GM12878 (cell line): ENCODE data around the gene ZNF804B. TPM values are rescaled to one million over a fixed set of nuclear protein-coding genes. Genes with fewer than 3 reads are reported as not detected.
A peak's percentile ranks its signal among the peaks of the same experiment; 100 is the strongest.

Source experiments
- ATAC-seq: fragments of 200-7000 bp; cut with Tn5 transposase; 3 replicates; pipeline ENCODE4 v1.9.1; 2020; ENCODE audit warnings: mild to moderate bottlenecking, moderate library complexity
- BruUV-seq: library from RNA; stranded (reverse); fragments of 400-500 nt; replicated peaks from 2 replicates; lab custom pipeline; 2021; lab: Mats Ljungman, UMichigan
- CTCF ChIA-PET: fragments of 300-600 bp; sonication (Branson Sonifier 250); formaldehyde crosslinking; extraction: SDS; loops from one replicate; lab custom pipeline; 2021; ENCODE audit warnings: inconsistent platforms; lab: Yijun Ruan, JAX
- POLR2A ChIA-PET: fragments of 350-600 bp; formaldehyde crosslinking; extraction: SDS; loops from one replicate; lab custom pipeline; 2021; ENCODE audit warnings: inconsistent platforms; lab: Charles Lee
- RAD21 ChIA-PET: fragments of 300-600 bp; sonication (Branson Sonifier 250); formaldehyde crosslinking; loops from one replicate; lab custom pipeline; 2023; ENCODE audit warnings: antibody characterized with exemption; ENCODE audit not compliant: unreplicated experiment; lab: Charles Lee
- SMC1A ChIA-PET: fragments of 300-600 bp; sonication (Branson Sonifier 250); formaldehyde crosslinking; loops from one replicate; lab custom pipeline; 2023; ENCODE audit not compliant: unreplicated experiment, uncharacterized antibody; lab: Charles Lee
- DNase-seq: peaks from one replicate; pipeline ENCODE4 v3.0.0-alpha.2; 2011; ENCODE audit warnings: low read depth, low spot score
- FAIRE-seq: peaks from 3 replicates; lab custom pipeline; 2011; peaks lifted over from hg19 to GRCh38; lab: Jason Lieb, UNC
- H2AFZ ChIP-seq: 2 replicates; pipeline ENCODE4 v1.6.0; 2011; ENCODE audit warnings: low read depth, low read length, control low read depth; ENCODE audit not compliant: control insufficient read depth
- H3K27ac ChIP-seq: 2 replicates; pipeline ENCODE4 v1.5.1; 2011; ENCODE audit warnings: control low read depth; ENCODE audit not compliant: control insufficient read depth, insufficient read depth
- H3K27me3 ChIP-seq, 2 experiments: replicated peaks in 1 of 2; 2 replicates each; pipeline versions ENCODE4 v1.6.0 to v1.6.1; 2011; ENCODE audit warnings: low read length in 1 of 2; ENCODE audit not compliant: control insufficient read depth in 2 of 2, insufficient read depth in 2 of 2
- H3K36me3 ChIP-seq, 2 experiments: 2 replicates each; pipeline ENCODE4 v1.5.1; 2011; ENCODE audit warnings: low read length in 1 of 2; ENCODE audit not compliant: control insufficient read depth in 2 of 2, insufficient read depth in 2 of 2
- H3K4me1 ChIP-seq: 2 replicates; pipeline ENCODE4 v1.6.1; 2011; ENCODE audit warnings: mild to moderate bottlenecking, low read length, moderate library complexity, mixed read lengths; ENCODE audit not compliant: control insufficient read depth, insufficient read depth
- H3K4me2 ChIP-seq: 2 replicates; pipeline ENCODE4 v1.6.0; 2011; ENCODE audit warnings: control low read depth; ENCODE audit not compliant: control insufficient read depth, insufficient read depth
- H3K4me3 ChIP-seq: fragments of 200-600 bp; sonication (generic); 2 replicates; pipeline ENCODE4 v1.5.1; 2016
- H3K79me2 ChIP-seq: 2 replicates; pipeline ENCODE4 v1.6.0; 2011; ENCODE audit warnings: low read length; ENCODE audit not compliant: control insufficient read depth, insufficient read depth
- H3K9ac ChIP-seq: 2 replicates; pipeline ENCODE4 v1.8.0; 2011; ENCODE audit warnings: low read length, control low read depth, mixed read lengths; ENCODE audit not compliant: control insufficient read depth, insufficient read depth
- H3K9me3 ChIP-seq: replicated peaks from 3 replicates; pipeline ENCODE4 v1.5.1; 2011; ENCODE audit warnings: mild to moderate bottlenecking, low read length; ENCODE audit not compliant: control insufficient read depth, insufficient read depth
- H4K20me1 ChIP-seq: 2 replicates; pipeline ENCODE4 v1.6.0; 2011; ENCODE audit not compliant: control insufficient read depth, insufficient read depth
- ASH2L ChIP-seq: fragments of 300-600, 200-600 bp; sonication (generic); IDR thresholded peaks from 2 replicates; pipeline ENCODE4 v1.6.1; 2017; ENCODE audit warnings: low read depth, mild to moderate bottlenecking, borderline replicate concordance
- BCL11A ChIP-seq: IDR thresholded peaks from 2 replicates; pipeline ENCODE4 v1.6.1; 2011; ENCODE audit warnings: low read depth, low read length
- BHLHE40 ChIP-seq, 2 experiments: fragments of 450-650 bp in 1 of 2; IDR thresholded peaks; 2 replicates each; pipeline ENCODE4 v1.6.1; 2011 to 2017; ENCODE audit warnings: low read depth in 2 of 2, borderline replicate concordance in 1 of 2, improper control_type of control experiment in 1 of 2, low read length in 1 of 2, mild to moderate bottlenecking in 1 of 2
- BMI1 ChIP-seq: fragments of 450-650 bp; IDR thresholded peaks from 2 replicates; pipeline ENCODE4 v1.6.1; 2016; ENCODE audit warnings: mild to moderate bottlenecking, moderate library complexity, borderline replicate concordance
- CREM ChIP-seq: IDR thresholded peaks from 2 replicates; pipeline ENCODE4 v1.6.1; 2014; ENCODE audit warnings: antibody characterized with exemption, low read depth
- FOXM1 ChIP-seq: IDR thresholded peaks from 2 replicates; pipeline ENCODE4 v1.6.1; 2012; ENCODE audit warnings: low read depth, mild to moderate bottlenecking, inconsistent platforms, low read length, moderate library complexity
- GABPA ChIP-seq: IDR thresholded peaks from 2 replicates; pipeline ENCODE4 v1.6.1; 2014; ENCODE audit warnings: antibody characterized with exemption, low read depth, mild to moderate bottlenecking, inconsistent platforms
- HDGF ChIP-seq: fragments of 450-650 bp; IDR thresholded peaks from 2 replicates; pipeline ENCODE4 v1.6.1; 2016; ENCODE audit warnings: antibody characterized with exemption
- IRF5 ChIP-seq: fragments of 450-650 bp; IDR thresholded peaks from 2 replicates; pipeline ENCODE4 v1.6.1; 2017; ENCODE audit warnings: borderline replicate concordance
- JUNB ChIP-seq: IDR thresholded peaks from 2 replicates; pipeline ENCODE4 v1.6.1; 2016; ENCODE audit warnings: antibody characterized with exemption, mild to moderate bottlenecking
- JUND ChIP-seq: IDR thresholded peaks from 2 replicates; pipeline ENCODE4 v1.6.1; 2012; ENCODE audit warnings: low read depth, mild to moderate bottlenecking, low read length, improper control_type of control experiment, moderate library complexity
- KAT2A ChIP-seq: conservative IDR thresholded peaks from 2 replicates; pipeline ENCODE4 v1.6.1; 2011; ENCODE audit warnings: low read depth, low read length; ENCODE audit not compliant: control insufficient read depth
- PML ChIP-seq: IDR thresholded peaks from 2 replicates; pipeline ENCODE4 v1.6.1; 2012; ENCODE audit warnings: low read length, inconsistent platforms
- RELB ChIP-seq: fragments of 450-650 bp; IDR thresholded peaks from 2 replicates; pipeline ENCODE4 v1.6.1; 2017; ENCODE audit warnings: low read depth, mild to moderate bottlenecking, moderate library complexity
- RUNX3 ChIP-seq: IDR thresholded peaks from 2 replicates; pipeline ENCODE4 v1.6.1; 2012; ENCODE audit warnings: low read length, inconsistent platforms
- SIX5 ChIP-seq: IDR thresholded peaks from 2 replicates; pipeline ENCODE4 v1.6.1; 2011; ENCODE audit warnings: mild to moderate bottlenecking, low read depth, low read length, moderate library complexity; ENCODE audit not compliant: severe bottlenecking
- TAF1 ChIP-seq: IDR thresholded peaks from 2 replicates; pipeline ENCODE4 v1.6.1; 2011; ENCODE audit warnings: mild to moderate bottlenecking, low read depth, low read length, borderline replicate concordance
- ZNF217 ChIP-seq: fragments of 450-650 bp; IDR thresholded peaks from 2 replicates; pipeline ENCODE4 v1.6.1; 2017; ENCODE audit warnings: antibody characterized with exemption, mild to moderate bottlenecking
- ZNF384 ChIP-seq: IDR thresholded peaks from 2 replicates; pipeline ENCODE4 v1.6.1; 2012; ENCODE audit warnings: low read depth, mild to moderate bottlenecking, low read length, improper control_type of control experiment, borderline replicate concordance
- WGBS: methylation state at CpG from one replicate; pipeline ENCODE4 v1.1.6; 2016; ENCODE audit warnings: low lambda C conversion rate; ENCODE audit not compliant: insufficient replicate concordance, insufficient coverage; ENCODE audit errors: missing lambda C conversion rate; 5-methylcytosine and 5-hydroxymethylcytosine counted together
- in situ Hi-C: fragments of 300-500 bp; cut with MboI; formaldehyde crosslinking; loops from 9 replicates; pipeline ENCODE4 v1.14.3; 2018; ENCODE audit warnings: mixed read lengths
- intact Hi-C: fragments of 100-400 bp; cut with micrococcal nuclease; formaldehyde crosslinking; loops from one replicate; pipeline ENCODE4 v1.14.2; 2022; ENCODE audit not compliant: unreplicated experiment
- polyA plus RNA-seq, 11 experiments: library from polyadenylated mRNA; depleted of rRNA in 4 of 11; unstranded in 6 of 11; stranded (reverse) in 5 of 11; fragments of >200 nt; fragmentation: Nextera tagmentation in 4 of 11; fragmentation: Illumina TruSeq in 1 of 11; extraction: Ambion mirVana in 4 of 11; extraction: Trizol in 1 of 11; gene quantifications; 1 replicate in 1 of 11; 2 replicates in 10 of 11; pipeline versions ENCODE4 v1.2.1 to v1.2.3, GENCODE V29; 2011 to 2016; ENCODE audit warnings: inconsistent platforms in 2 of 11, missing spikeins in 2 of 11, low read depth in 1 of 11
- total RNA-seq, 4 experiments: library from RNA; depleted of rRNA in 3 of 4; stranded (reverse); fragments of >200 nt in 3 of 4; fragmentation: Illumina TruSeq in 1 of 4; extraction: Trizol in 1 of 4; gene quantifications; 2 replicates each; pipeline versions ENCODE4 v1.2.1 to v1.2.3, GENCODE V29; 2013 to 2021

Gene ZNF804B
- total and polyA plus RNA-seq, 10 of the 15 experiments (the other 5 are each of a cell fraction or from before 2014, with no cell fraction given), result not detected

- in situ Hi-C loops (no loop called here), intact Hi-C loops (no loop called here)
- no peaks in the 10 kb centered on the region for H3K79me2 ChIP-seq
- no peaks in the 10 kb centered on the region for H4K20me1 ChIP-seq
- FAIRE-seq (peak; percentile 87), DNase-seq (peak; percentile 24), ATAC-seq (peak; percentile 89)
- H3K27ac ChIP-seq, result peak overlapping the region; percentile 55
- BruUV-seq, result no TSS peak
- H2AFZ ChIP-seq, result peak overlapping the region; percentile 66
- SMC1A ChIA-PET, result interaction anchor here (0.7 to 8.0 kb wide), 13 partner anchors 8 to 1531 kb away, joined by 3 to 45 read pairs (median 3); no protein-coding TSS in a partner anchor
- RAD21 ChIA-PET, result interaction anchor here (1.0 to 7.5 kb wide), 3 partner anchors 24 to 49 kb away, joined by 3 to 66 read pairs (median 4); no protein-coding TSS in a partner anchor
- no peaks in the 10 kb centered on the region for H3K27me3 ChIP-seq
- H3K4me2 ChIP-seq, result peak overlapping the region; percentile 71
- 0% methylated on average over 4 of the region's 4 CpGs for whole genome bisulfite sequencing
- POLR2A ChIA-PET, result interaction anchor here (0.7 kb wide), 1 partner anchor 106 kb away, joined by 5 read pairs; no protein-coding TSS in a partner anchor
- no peaks in the 10 kb centered on the region for H3K9me3 ChIP-seq
- no peaks in the 10 kb centered on the region for H3K36me3 ChIP-seq
- H3K9ac ChIP-seq, result no peak overlapping the region
- CTCF ChIA-PET, result interaction anchor here (1.2 to 2.4 kb wide), 3 partner anchors 23 to 49 kb away, joined by 3 to 9 read pairs (median 4); no protein-coding TSS in a partner anchor
- H3K4me3 ChIP-seq, result 0 out of 2 replicates have a peak overlapping the region, but pooled peaks have one; percentile 17
- H3K4me1 ChIP-seq, result no peaks in the 10 kb centered on the region; the same call in 1 of the 2 replicates
- no peak for TF ChIP-seq PML
- no peak for TF ChIP-seq TAF1
- peak in 1 of 2 experiments; percentile 51; a peak in 1 of 4 replicates for TF ChIP-seq BHLHE40 (IDR thresholded peaks at IDR 0.05; ENCODE audit: borderline replicate concordance in 1 of 2, low read depth in 2 of 2, low read length in 1 of 2)
- TF ChIP-seq ASH2L, result no peak
- peak; percentile 53; the same call in 1 of the 2 replicates for TF ChIP-seq ZNF217
- TF ChIP-seq IRF5, result no peak
- TF ChIP-seq JUND, result no peak
- TF ChIP-seq ZNF384, result peak; percentile 52; the same call in 1 of the 2 replicates
- TF ChIP-seq FOXM1, result peak; percentile 22; the same call in 1 of the 2 replicates
- no peak for TF ChIP-seq GABPA
- TF ChIP-seq RELB, result peak; percentile 22; the same call in 1 of the 2 replicates
- no peak for TF ChIP-seq SIX5
- 0 out of 2 replicates have a peak, but pooled peaks have one; percentile 30 for TF ChIP-seq CREM
- no peak for TF ChIP-seq HDGF
- TF ChIP-seq BCL11A, result peak; percentile 67
- TF ChIP-seq KAT2A, result no peak
- peak; percentile 60 for TF ChIP-seq JUNB
- peak; percentile 72; the same call in 1 of the 2 replicates for TF ChIP-seq RUNX3
- 0 out of 2 replicates have a peak, but pooled peaks have one; percentile 33 for TF ChIP-seq BMI1
Observed at GRCh38 chr7:89002981-89003956, 243.8 kb downstream of the ZNF804B start.
